Parathyroid adenoma (tissue), 2 donors: ENCODE data around the gene TBK1.

Source experiments
- H2AFZ ChIP-seq: fragments of 300-600 bp; sonication (generic); one replicate; pipeline ENCODE4 v1.7.0; 2017; ENCODE audit warnings: antibody characterized with exemption, mild to moderate bottlenecking
- H3K27ac ChIP-seq: fragments of 300-600 bp; sonication (generic); one replicate; pipeline ENCODE4 v1.7.0; 2017
- H3K27me3 ChIP-seq: fragments of 300-600 bp; sonication (generic); one replicate; pipeline ENCODE4 v1.7.0; 2017; ENCODE audit warnings: low read length; ENCODE audit not compliant: control insufficient read depth, insufficient read depth
- H3K36me3 ChIP-seq: fragments of 300-600 bp; sonication (generic); one replicate; pipeline ENCODE4 v1.7.0; 2017; ENCODE audit warnings: low read length; ENCODE audit not compliant: control insufficient read depth, insufficient read depth
- H3K4me1 ChIP-seq: fragments of 300-600 bp; sonication (generic); one replicate; pipeline ENCODE4 v1.7.0; 2017; ENCODE audit warnings: control low read depth
- H3K4me2 ChIP-seq: fragments of 300-600 bp; sonication (generic); one replicate; pipeline ENCODE4 v1.7.0; 2017; ENCODE audit warnings: low read length
- H3K4me3 ChIP-seq: fragments of 300-600 bp; sonication (generic); one replicate; pipeline ENCODE4 v1.7.0; 2017; ENCODE audit warnings: low read depth, low read length
- H3K79me2 ChIP-seq: fragments of 300-600 bp; sonication (generic); one replicate; pipeline ENCODE4 v1.7.0; 2017; ENCODE audit warnings: control low read depth
- H3K9ac ChIP-seq: fragments of 300-600 bp; sonication (generic); one replicate; pipeline ENCODE4 v1.7.0; 2017; ENCODE audit warnings: mild to moderate bottlenecking
- H3K9me3 ChIP-seq: fragments of 300-600 bp; sonication (generic); one replicate; pipeline ENCODE4 v1.7.0; 2017; ENCODE audit warnings: low read length; ENCODE audit not compliant: control insufficient read depth
- CTCF ChIP-seq: fragments of 300-600 bp; sonication (generic); IDR thresholded peaks from one replicate; pipeline ENCODE4 v1.7.0; 2017; ENCODE audit warnings: antibody characterized with exemption, mild to moderate bottlenecking
- donor health status: primary hyperparathyroidism.

Gene TBK1

GRCh38 chr12:64497903-64498302, 46.0 kb downstream of the TBK1 start:
- H3K9me3 ChIP-seq, result no peaks in the 10 kb centered on the region
- no peaks in the 10 kb centered on the region for H3K27me3 ChIP-seq
- H3K4me3 ChIP-seq, result no peak overlapping the region
- no peaks in the 10 kb centered on the region for H3K36me3 ChIP-seq
- H3K4me2 ChIP-seq, result no peak overlapping the region
- no peaks in the 10 kb centered on the region for H3K4me1 ChIP-seq
- H3K79me2 ChIP-seq, result no peaks in the 10 kb centered on the region
- TF ChIP-seq CTCF, result no peak
- no peak overlapping the region for H3K9ac ChIP-seq
- no peak overlapping the region for H2AFZ ChIP-seq
- no peak overlapping the region for H3K27ac ChIP-seq

GRCh38 chr12:64500394-64500793, 48.5 kb downstream of the TBK1 start:
- H2AFZ ChIP-seq, result no peak overlapping the region
- no peaks in the 10 kb centered on the region for H3K9me3 ChIP-seq
- no peaks in the 10 kb centered on the region for H3K79me2 ChIP-seq
- no peak overlapping the region for H3K4me3 ChIP-seq
- TF ChIP-seq CTCF, result no peak
- H3K9ac ChIP-seq, result no peak overlapping the region
- H3K27ac ChIP-seq, result no peak overlapping the region
- H3K4me1 ChIP-seq, result no peaks in the 10 kb centered on the region
- no peaks in the 10 kb centered on the region for H3K36me3 ChIP-seq
- H3K4me2 ChIP-seq, result no peak overlapping the region
- no peaks in the 10 kb centered on the region for H3K27me3 ChIP-seq

GRCh38 chr12:64501486-64501885, 49.6 kb downstream of the TBK1 start:
- Histone ChIP-seq H3K4me3 (no peak overlapping the region), H3K27ac (no peak overlapping the region), H3K9ac (no peak overlapping the region), H3K36me3 (no peaks in the 10 kb centered on the region), H3K4me2 (no peak overlapping the region), H2AFZ (no peak overlapping the region), H3K27me3 (no peaks in the 10 kb centered on the region), H3K4me1 (no peaks in the 10 kb centered on the region), H3K9me3 (no peaks in the 10 kb centered on the region), H3K79me2 (no peaks in the 10 kb centered on the region)
- no peak for TF ChIP-seq CTCF

GRCh38 chr12:64506955-64507354, 55.0 kb downstream of the TBK1 start:
- Histone ChIP-seq H3K4me1 (no peaks in the 10 kb centered on the region), H3K9me3 (no peaks in the 10 kb centered on the region), H3K27ac (no peak overlapping the region)

More at GRCh38 chr12:64506955-64507354, 55.0 kb downstream of the TBK1 start:
- H3K36me3 ChIP-seq, result no peaks in the 10 kb centered on the region
- H3K4me3 ChIP-seq, result no peak overlapping the region
- no peak overlapping the region for H2AFZ ChIP-seq
- no peaks in the 10 kb centered on the region for H3K79me2 ChIP-seq
- no peak for TF ChIP-seq CTCF
- no peaks in the 10 kb centered on the region for H3K27me3 ChIP-seq
- no peak overlapping the region for H3K4me2 ChIP-seq
- no peak overlapping the region for H3K9ac ChIP-seq
